IPS DF 19.7 (cell line): ENCODE data around the gene NTRK2.

ENCODE experiments used
- DNase-seq: peaks from one replicate; pipeline ENCODE4 v3.0.0-alpha.2; 2013; ENCODE audit warnings: low read depth, low spot score

NTRK2 gene

GRCh38 chr9:85014292-85014691 lies 344.8 kb downstream of the NTRK2 start:
- no peak for DNase-seq

- DNase-seq = no peak
Measured at GRCh38 chr9:85016384-85017006, 347.0 kb downstream of the NTRK2 start.

- no peak for DNase-seq
Measured at GRCh38 chr9:85020791-85021190, 351.3 kb downstream of the NTRK2 start.

- DNase-seq = no peak
Measured at GRCh38 chr9:85021686-85022085, 352.2 kb downstream of the NTRK2 start.

- DNase-seq = no peak
Measured at GRCh38 chr9:85024374-85024773, 354.8 kb downstream of the NTRK2 start.

- DNase-seq = no peak
Measured at GRCh38 chr9:85025638-85026037, 356.1 kb downstream of the NTRK2 start.

GRCh38 chr9:85027870-85028269 lies 358.3 kb downstream of the NTRK2 start:
- DNase-seq = no peak

- DNase-seq = no peak
Measured at GRCh38 chr9:85030316-85030715, 360.8 kb downstream of the NTRK2 start.

GRCh38 chr9:85036496-85036895 lies 367.0 kb downstream of the NTRK2 start:
- DNase-seq = no peak

- no peak for DNase-seq
Measured at GRCh38 chr9:85038061-85038460, 368.5 kb downstream of the NTRK2 start.

GRCh38 chr9:85038824-85039608 lies 369.5 kb downstream of the NTRK2 start:
- DNase-seq = no peak

- DNase-seq = no peak
Measured at GRCh38 chr9:85040146-85040545, 370.6 kb downstream of the NTRK2 start.

GRCh38 chr9:85040821-85041465 lies 371.4 kb downstream of the NTRK2 start:
- DNase-seq = no peak

GRCh38 chr9:85041466-85042137 lies 372.1 kb downstream of the NTRK2 start:
- no peak for DNase-seq

- DNase-seq = no peak
Measured at GRCh38 chr9:85042981-85043647, 373.6 kb downstream of the NTRK2 start.

GRCh38 chr9:85045271-85045670 lies 375.7 kb downstream of the NTRK2 start:
- no peak for DNase-seq

GRCh38 chr9:85046475-85046874 lies 376.9 kb downstream of the NTRK2 start:
- DNase-seq = no peak

- DNase-seq = no peak
Measured at GRCh38 chr9:85053206-85053786, 383.8 kb downstream of the NTRK2 start.

GRCh38 chr9:85054017-85054416 lies 384.5 kb downstream of the NTRK2 start:
- DNase-seq = no peak

- no peak for DNase-seq
Measured at GRCh38 chr9:85055506-85056202, 386.1 kb downstream of the NTRK2 start.

GRCh38 chr9:85056203-85056572 lies 386.7 kb downstream of the NTRK2 start:
- no peak for DNase-seq
